Measurements from ENCODE around the gene NEXN.
"Not testable (repeated sequence)": the region's sequence is repeated elsewhere in the genome, so short reads cannot be mapped to it uniquely, and the experiment has no call there.

Gene NEXN

GRCh38 chr1:77906624-77907023, 18.2 kb downstream of the NEXN start:
- DNase-seq, result no peak

- no peak for DNase-seq
These were observed 21.7 kb downstream of the NEXN start for GRCh38 chr1:77910116-77910515.

GRCh38 chr1:77918918-77919317, 30.5 kb downstream of the NEXN start:
- not testable (repeated sequence) for DNase-seq

GRCh38 chr1:77925518-77925917, 37.1 kb downstream of the NEXN start:
- no peak for DNase-seq

GRCh38 chr1:77925956-77926355, 37.5 kb downstream of the NEXN start:
- DNase-seq, result no peak

GRCh38 chr1:77926561-77927357, 38.3 kb downstream of the NEXN start:
- DNase-seq, result no peak

GRCh38 chr1:77927414-77927813, 39.0 kb downstream of the NEXN start:
- no peak for DNase-seq

- DNase-seq, result no peak
These were observed 41.4 kb downstream of the NEXN start for GRCh38 chr1:77929806-77930205.

GRCh38 chr1:77938651-77939050, 50.2 kb downstream of the NEXN start:
- DNase-seq, result no peak

- no peak for DNase-seq
These were observed 52.6 kb downstream of the NEXN start for GRCh38 chr1:77940921-77941570.

- DNase-seq, result no peak
These were observed 54.1 kb downstream of the NEXN start for GRCh38 chr1:77942400-77943140.

- no peak for DNase-seq
These were observed 56.9 kb downstream of the NEXN start for GRCh38 chr1:77945345-77945744.

GRCh38 chr1:77948841-77949424, 60.5 kb downstream of the NEXN start:
- no peak for DNase-seq

- no peak for DNase-seq
These were observed 62.4 kb downstream of the NEXN start for GRCh38 chr1:77950873-77951272.

- DNase-seq, result no peak
These were observed 62.9 kb downstream of the NEXN start for GRCh38 chr1:77951328-77951727.

GRCh38 chr1:77953907-77954306, 65.5 kb downstream of the NEXN start:
- DNase-seq, result no peak

GRCh38 chr1:77954521-77954920, 66.1 kb downstream of the NEXN start:
- no peak for DNase-seq

GRCh38 chr1:77955709-77956108, 67.3 kb downstream of the NEXN start:
- DNase-seq, result no peak

GRCh38 chr1:77956464-77956863, 68.0 kb downstream of the NEXN start:
- no peak for DNase-seq

- no peak for DNase-seq
These were observed 70.0 kb downstream of the NEXN start for GRCh38 chr1:77958391-77958790.

GRCh38 chr1:77958850-77959249, 70.4 kb downstream of the NEXN start:
- DNase-seq, result no peak

- DNase-seq, result no peak
These were observed 73.0 kb downstream of the NEXN start for GRCh38 chr1:77961392-77961791.

GRCh38 chr1:77966291-77966690, 77.9 kb downstream of the NEXN start:
- DNase-seq, result no peak

- no peak for DNase-seq
These were observed 81.8 kb downstream of the NEXN start for GRCh38 chr1:77970192-77970591.

Measured in activated naive CD4-positive, alpha-beta T cell (primary cell).